Liver (tissue), 9 donors: ENCODE measurements around the gene ELAVL2. TPM values are rescaled to one million over a fixed set of nuclear protein-coding genes. Genes with fewer than 3 reads are reported as not detected.

Experiments
- DNase-seq: peaks from one replicate; pipeline ENCODE4 v3.0.0-alpha.2; 2017; ENCODE audit warnings: low spot score
- H3K27ac ChIP-seq, 2 donors: one replicate each; pipeline ENCODE4 v1.7.0; 2013; ENCODE audit warnings: inconsistent platforms in 2 of 2, low read length in 2 of 2, control low read depth in 1 of 2, low read depth in 1 of 2, mild to moderate bottlenecking in 1 of 2
- H3K27me3 ChIP-seq, 4 donors: one replicate each; pipeline versions ENCODE4 v1.6.1 to v1.7.0; 2013; ENCODE audit warnings: low read length in 3 of 4, inconsistent platforms in 1 of 4, mild to moderate bottlenecking in 1 of 4, moderate library complexity in 1 of 4; ENCODE audit not compliant: control insufficient read depth in 4 of 4, insufficient read depth in 4 of 4
- H3K36me3 ChIP-seq, 4 donors: one replicate each; pipeline versions ENCODE4 v1.6.1 to v1.7.0; 2013; ENCODE audit warnings: low read length in 3 of 4, mild to moderate bottlenecking in 3 of 4, low read depth in 1 of 4, moderate library complexity in 1 of 4; ENCODE audit not compliant: control insufficient read depth in 4 of 4, insufficient read depth in 3 of 4
- H3K4me1 ChIP-seq, 4 donors: one replicate each; pipeline versions ENCODE4 v1.6.1 to v1.7.0; 2013; ENCODE audit warnings: low read length in 3 of 4, mild to moderate bottlenecking in 3 of 4, moderate library complexity in 1 of 4; ENCODE audit not compliant: control insufficient read depth in 4 of 4, insufficient read depth in 4 of 4
- H3K4me3 ChIP-seq, 3 donors: one replicate each; pipeline versions ENCODE4 v1.6.1 to v1.7.0; 2013; ENCODE audit warnings: low read length in 3 of 3, control low read depth in 1 of 3, low read depth in 1 of 3, mild to moderate bottlenecking in 1 of 3
- H3K9ac ChIP-seq, 2 donors: one replicate each; pipeline ENCODE4 v1.7.0; 2013; ENCODE audit warnings: low read length in 2 of 2, mild to moderate bottlenecking in 2 of 2, moderate library complexity in 2 of 2, control low read depth in 1 of 2, low read depth in 1 of 2
- H3K9me3 ChIP-seq, 4 donors: one replicate each; pipeline versions ENCODE4 v1.6.1 to v1.7.0; 2013; ENCODE audit warnings: low read length in 3 of 4; ENCODE audit not compliant: control insufficient read depth in 4 of 4
- EGR1 ChIP-seq, 2 donors: IDR thresholded peaks; 2 replicates each; pipeline ENCODE4 v1.6.1; 2016 to 2018; ENCODE audit warnings: antibody characterized with exemption in 2 of 2, low read depth in 2 of 2
- FOXA1 ChIP-seq: IDR thresholded peaks from 2 replicates; pipeline ENCODE4 v1.6.1; 2016; ENCODE audit warnings: antibody characterized with exemption
- FOXA2 ChIP-seq: IDR thresholded peaks from 2 replicates; pipeline ENCODE4 v1.6.1; 2016; ENCODE audit warnings: antibody characterized with exemption
- GABPA ChIP-seq, 2 donors: IDR thresholded peaks in 1 of 2; conservative IDR thresholded peaks in 1 of 2; 2 replicates each; pipeline ENCODE4 v1.6.1; 2016; ENCODE audit warnings: antibody characterized with exemption in 2 of 2, mild to moderate bottlenecking in 1 of 2, moderate library complexity in 1 of 2
- HNF4A ChIP-seq, 2 donors: conservative IDR thresholded peaks; 2 replicates each; pipeline ENCODE4 v1.6.1; 2016; ENCODE audit warnings: antibody characterized with exemption in 2 of 2, mild to moderate bottlenecking in 2 of 2
- HNF4G ChIP-seq: IDR thresholded peaks from 2 replicates; pipeline ENCODE4 v1.6.1; 2016; ENCODE audit warnings: antibody characterized with exemption
- JUND ChIP-seq, 2 donors: IDR thresholded peaks; 2 replicates each; pipeline ENCODE4 v1.6.1; 2016; ENCODE audit warnings: antibody characterized with exemption in 2 of 2
- NR2F2 ChIP-seq: IDR thresholded peaks from 2 replicates; pipeline ENCODE4 v1.6.1; 2016; ENCODE audit warnings: antibody characterized with exemption
- RAD21 ChIP-seq, 2 donors: IDR thresholded peaks; 2 replicates each; pipeline ENCODE4 v1.6.1; 2016; ENCODE audit warnings: antibody characterized with exemption in 2 of 2, mild to moderate bottlenecking in 2 of 2
- SP1 ChIP-seq: IDR thresholded peaks from 2 replicates; pipeline ENCODE4 v1.6.1; 2018; ENCODE audit warnings: antibody characterized with exemption, mild to moderate bottlenecking
- YY1 ChIP-seq: IDR thresholded peaks from 2 replicates; pipeline ENCODE4 v1.6.1; 2016; ENCODE audit warnings: antibody characterized with exemption, mild to moderate bottlenecking
- WGBS: extraction: QIAGEN DNeasy Blood & Tissue Kit; methylation state at CpG from one replicate; pipeline ENCODE4 v1.1.7; 2013; 5-methylcytosine and 5-hydroxymethylcytosine counted together
- polyA plus RNA-seq, 2 donors: library from polyadenylated mRNA; stranded (reverse) in 1 of 2; unstranded in 1 of 2; fragments of 200-250 nt in 1 of 2; fragments of >200 nt in 1 of 2; fragmentation: Nextera tagmentation in 1 of 2; extraction: Ambion mirVana in 1 of 2; gene quantifications; one replicate each; pipeline versions ENCODE4 v1.2.1 to v1.2.3, GENCODE V29; 2013 to 2015
- total RNA-seq, 2 donors: library from RNA; depleted of rRNA; stranded (reverse); fragments of >200 nt; gene quantifications; one replicate each; pipeline ENCODE4 v1.2.3, GENCODE V29; 2014
- TF ChIP-seq, protein P1 (sequence below): IDR thresholded peaks from 2 replicates; pipeline ENCODE4 v1.6.1; 2016; ENCODE audit warnings: antibody characterized with exemption
- TF ChIP-seq, protein P2 (sequence below): fragments of 150-350 bp; IDR thresholded peaks from 2 replicates; pipeline ENCODE4 v1.5.1; 2017; ENCODE audit warnings: improper control_type of control experiment, low read depth, low read length; ENCODE audit not compliant: missing input control
- TF ChIP-seq, protein P3 (sequence below): IDR thresholded peaks from 2 replicates; pipeline ENCODE4 v1.6.1; 2016; ENCODE audit warnings: antibody characterized with exemption
- donor health status: healthy.
- donor health status: healthy.
- donor health status: healthy.
- donor health status: healthy.
- donor health status: healthy.

The ELAVL2 gene
- total and polyA plus RNA-seq, 4 donors, result 0.19 TPM; not detected in 3

DNA sequence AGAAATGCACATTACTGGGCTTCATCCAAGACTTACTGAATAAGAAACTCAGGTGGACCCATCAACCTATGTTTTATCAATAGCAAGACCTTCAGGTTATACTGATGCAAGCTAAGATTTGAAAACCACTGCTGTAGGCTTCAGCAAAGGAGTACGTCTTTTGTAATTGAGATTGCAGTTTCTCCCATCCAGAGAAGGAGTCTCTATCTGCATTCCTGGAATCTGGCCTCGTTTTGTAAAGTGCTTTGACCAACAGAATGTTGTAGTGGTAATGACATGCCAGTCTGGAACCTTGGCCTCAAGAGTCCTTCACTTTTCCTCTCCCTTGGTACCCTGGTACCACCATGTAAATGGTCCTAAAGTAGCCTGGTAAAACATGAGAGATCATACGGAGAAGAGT is 32.2 kb upstream of the ELAVL2 start (continued):
- TF ChIP-seq RAD21 (IDR thresholded peaks at IDR 0.05), result no peak
- no peak for TF ChIP-seq JUND (IDR thresholded peaks at IDR 0.05)
- TF ChIP-seq FOXA1, result no peak

DNA sequence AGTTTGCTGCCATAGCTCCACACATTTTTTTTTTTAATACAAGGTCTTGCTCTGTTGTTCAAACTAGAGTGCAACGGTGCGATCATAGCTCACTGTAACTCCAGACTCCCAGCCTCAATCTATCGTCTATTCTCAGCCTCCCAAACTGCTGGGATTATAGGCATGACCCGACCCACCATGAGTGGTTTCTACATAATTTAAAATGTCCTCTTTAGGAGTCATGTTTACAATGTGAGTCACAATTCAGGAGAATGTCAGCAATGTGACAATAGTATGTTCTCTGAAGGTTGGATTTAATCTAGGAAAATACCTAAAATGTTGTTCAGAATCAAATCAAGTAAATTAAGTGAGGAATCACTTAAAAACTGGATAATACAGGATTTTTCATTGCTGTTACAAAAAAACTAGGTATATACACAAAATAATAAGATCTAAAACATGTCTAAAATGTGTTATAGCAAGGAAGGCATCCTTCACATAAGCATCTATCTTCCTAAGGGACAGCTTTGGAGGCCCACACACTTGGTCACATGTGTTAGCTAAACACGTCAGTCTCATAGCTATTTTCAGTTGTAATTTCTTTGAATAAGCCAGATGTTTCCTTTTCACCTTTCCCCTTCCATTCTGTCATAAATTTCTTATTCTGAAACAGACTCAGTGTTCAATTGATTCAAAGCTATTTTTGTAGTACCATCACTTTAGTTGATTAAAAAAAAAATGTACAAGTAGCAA is 30.0 kb upstream of the ELAVL2 start:
- Histone ChIP-seq H3K4me1 (peaks cover 3 to 4% (median 3%) of the 10 kb centered on the region in 4 donors), H3K27ac (no peak overlapping the region), H3K9me3 (no peaks in the 10 kb centered on the region), H3K9ac (no peak overlapping the region), H3K4me3 (no peak overlapping the region), H3K27me3 (peaks cover 0 to under 1% (median 0%) of the 10 kb centered on the region in 4 donors), H3K36me3 (no peaks in the 10 kb centered on the region)
- no peak for DNase-seq
- 70% methylated on average over 5 of the region's 5 CpGs for WGBS
- TF ChIP-seq, protein P1, sequence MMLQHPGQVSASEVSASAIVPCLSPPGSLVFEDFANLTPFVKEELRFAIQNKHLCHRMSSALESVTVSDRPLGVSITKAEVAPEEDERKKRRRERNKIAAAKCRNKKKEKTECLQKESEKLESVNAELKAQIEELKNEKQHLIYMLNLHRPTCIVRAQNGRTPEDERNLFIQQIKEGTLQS, result no peak
- TF ChIP-seq, protein P2, sequence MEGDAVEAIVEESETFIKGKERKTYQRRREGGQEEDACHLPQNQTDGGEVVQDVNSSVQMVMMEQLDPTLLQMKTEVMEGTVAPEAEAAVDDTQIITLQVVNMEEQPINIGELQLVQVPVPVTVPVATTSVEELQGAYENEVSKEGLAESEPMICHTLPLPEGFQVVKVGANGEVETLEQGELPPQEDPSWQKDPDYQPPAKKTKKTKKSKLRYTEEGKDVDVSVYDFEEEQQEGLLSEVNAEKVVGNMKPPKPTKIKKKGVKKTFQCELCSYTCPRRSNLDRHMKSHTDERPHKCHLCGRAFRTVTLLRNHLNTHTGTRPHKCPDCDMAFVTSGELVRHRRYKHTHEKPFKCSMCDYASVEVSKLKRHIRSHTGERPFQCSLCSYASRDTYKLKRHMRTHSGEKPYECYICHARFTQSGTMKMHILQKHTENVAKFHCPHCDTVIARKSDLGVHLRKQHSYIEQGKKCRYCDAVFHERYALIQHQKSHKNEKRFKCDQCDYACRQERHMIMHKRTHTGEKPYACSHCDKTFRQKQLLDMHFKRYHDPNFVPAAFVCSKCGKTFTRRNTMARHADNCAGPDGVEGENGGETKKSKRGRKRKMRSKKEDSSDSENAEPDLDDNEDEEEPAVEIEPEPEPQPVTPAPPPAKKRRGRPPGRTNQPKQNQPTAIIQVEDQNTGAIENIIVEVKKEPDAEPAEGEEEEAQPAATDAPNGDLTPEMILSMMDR, result no peak
- no peak for TF ChIP-seq HNF4G

DNA sequence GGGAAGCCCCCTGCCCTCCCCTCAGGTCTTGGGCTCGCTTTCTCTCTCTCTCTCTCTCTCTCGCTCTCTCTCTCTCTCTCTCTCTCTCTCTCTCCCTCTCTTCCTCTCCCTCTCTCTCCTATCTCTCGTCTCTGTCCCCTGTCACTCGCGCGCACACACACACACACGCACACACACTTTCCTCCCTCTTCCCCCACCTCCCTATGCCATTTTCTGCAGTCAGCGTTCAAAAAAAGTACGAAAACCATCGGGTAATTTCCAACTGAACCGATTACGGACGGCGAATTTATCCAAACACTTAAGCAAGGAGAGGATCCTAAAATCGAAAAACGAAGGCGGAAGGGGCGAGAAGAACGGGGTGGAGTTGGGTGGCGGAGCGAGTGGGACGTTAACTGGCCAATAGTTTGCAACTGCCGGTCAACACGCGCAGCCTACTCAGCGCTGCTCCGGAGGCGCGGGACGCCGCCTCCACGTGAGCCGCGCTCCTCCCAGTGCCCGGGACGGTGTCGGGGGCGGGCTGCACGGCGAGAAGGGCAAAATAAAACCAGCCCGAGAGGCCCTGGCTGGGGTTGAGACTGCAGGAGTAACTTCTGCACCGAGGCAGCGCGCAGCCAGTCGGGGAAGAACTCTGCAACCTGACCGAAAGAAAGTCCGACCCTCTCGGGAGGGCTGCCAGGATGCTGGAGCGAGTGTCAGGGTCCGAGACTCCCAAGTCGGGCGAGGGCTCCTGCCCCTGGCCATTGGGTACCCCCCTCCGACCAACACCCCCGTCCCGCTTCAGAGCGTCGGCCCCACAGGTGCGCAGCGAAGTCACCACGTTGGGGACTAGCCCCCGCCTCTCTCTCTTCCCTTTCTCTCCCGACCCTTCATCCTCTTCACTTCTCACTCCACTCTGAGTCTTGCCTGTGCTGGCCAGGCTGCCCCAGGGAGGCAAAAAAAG is 24.9 kb upstream of the ELAVL2 start:
- peaks cover 0 to 4% (median 2%) of the 10 kb centered on the region in 4 donors for H3K27me3 ChIP-seq
- no peak overlapping the region for H3K27ac ChIP-seq
- peak overlapping the region in 2 of 3 donors; percentile 34 to 36 for H3K4me3 ChIP-seq
- TF ChIP-seq, protein P3, sequence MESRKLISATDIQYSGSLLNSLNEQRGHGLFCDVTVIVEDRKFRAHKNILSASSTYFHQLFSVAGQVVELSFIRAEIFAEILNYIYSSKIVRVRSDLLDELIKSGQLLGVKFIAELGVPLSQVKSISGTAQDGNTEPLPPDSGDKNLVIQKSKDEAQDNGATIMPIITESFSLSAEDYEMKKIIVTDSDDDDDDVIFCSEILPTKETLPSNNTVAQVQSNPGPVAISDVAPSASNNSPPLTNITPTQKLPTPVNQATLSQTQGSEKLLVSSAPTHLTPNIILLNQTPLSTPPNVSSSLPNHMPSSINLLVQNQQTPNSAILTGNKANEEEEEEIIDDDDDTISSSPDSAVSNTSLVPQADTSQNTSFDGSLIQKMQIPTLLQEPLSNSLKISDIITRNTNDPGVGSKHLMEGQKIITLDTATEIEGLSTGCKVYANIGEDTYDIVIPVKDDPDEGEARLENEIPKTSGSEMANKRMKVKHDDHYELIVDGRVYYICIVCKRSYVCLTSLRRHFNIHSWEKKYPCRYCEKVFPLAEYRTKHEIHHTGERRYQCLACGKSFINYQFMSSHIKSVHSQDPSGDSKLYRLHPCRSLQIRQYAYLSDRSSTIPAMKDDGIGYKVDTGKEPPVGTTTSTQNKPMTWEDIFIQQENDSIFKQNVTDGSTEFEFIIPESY, result no peak
- TF ChIP-seq, protein P1, result no peak
- H3K9ac ChIP-seq, result no peak overlapping the region
- 4% methylated on average over 61 of the region's 62 CpGs for WGBS
- H3K4me1 ChIP-seq, result peaks cover 4 to 15% (median 6%) of the 10 kb centered on the region in 4 donors
- no peak for DNase-seq
- no peaks in the 10 kb centered on the region for H3K36me3 ChIP-seq
- no peaks in the 10 kb centered on the region for H3K9me3 ChIP-seq

DNA sequence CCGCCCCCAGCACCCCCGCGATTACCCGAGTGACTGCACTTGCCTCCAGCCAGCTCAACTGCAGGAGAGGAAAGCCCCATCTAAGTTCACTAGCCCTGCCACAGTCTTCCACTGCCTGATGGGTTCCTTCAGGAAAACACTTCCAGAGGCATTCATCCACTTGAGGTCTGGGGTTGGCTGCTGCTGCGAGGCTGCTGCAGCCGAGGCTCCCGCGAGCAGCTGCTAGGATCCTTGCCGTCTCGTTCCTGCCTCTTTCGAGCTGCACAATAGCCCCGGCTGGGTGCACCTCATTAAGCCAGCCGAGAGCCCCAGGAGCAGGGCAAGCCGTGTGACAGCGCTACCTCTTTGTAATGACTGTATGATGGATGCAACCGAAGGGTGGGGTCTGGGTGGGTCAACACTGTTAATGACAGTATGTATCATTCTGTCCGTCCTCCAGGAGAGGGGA is 24.2 kb upstream of the ELAVL2 start:
- WGBS, result 3% methylated on average over 17 of the region's 17 CpGs
- H3K4me1 ChIP-seq, result peaks cover 4 to 15% (median 6%) of the 10 kb centered on the region in 4 donors
- no peak overlapping the region for H3K9ac ChIP-seq
- no peaks in the 10 kb centered on the region for H3K9me3 ChIP-seq
- peak overlapping the region in 1 of 3 donors; percentile 36 for H3K4me3 ChIP-seq
- DNase-seq, result no peak
- H3K27me3 ChIP-seq, result peaks cover 0 to 4% (median 2%) of the 10 kb centered on the region in 4 donors
- no peaks in the 10 kb centered on the region for H3K36me3 ChIP-seq
- no peak overlapping the region for H3K27ac ChIP-seq
- TF ChIP-seq GABPA (IDR thresholded peaks at IDR 0.05 in 1 of 2, conservative IDR thresholded peaks at IDR 0.05 in 1 of 2) (no peak), SP1 (no peak), EGR1 (IDR thresholded peaks at IDR 0.05; ENCODE audit: low read depth in 2 of 2) (no peak), NR2F2 (no peak), JUND (IDR thresholded peaks at IDR 0.05) (no peak), HNF4G (no peak), YY1 (no peak), HNF4A (conservative IDR thresholded peaks at IDR 0.05) (no peak), FOXA2 (no peak), RAD21 (IDR thresholded peaks at IDR 0.05) (no peak)
- TF ChIP-seq, protein P3, result no peak
